BE2C (cell line): Measurements from ENCODE around the gene NPM1.

ENCODE experiments used
- DNase-seq: peaks from one replicate; pipeline ENCODE4 v3.0.0-alpha.2; 2020
- H3K27me3 ChIP-seq: fragments of 250-450 bp; sonication (Bioruptor Pico); 2 replicates; pipeline ENCODE4 v1.5.1; 2020; ENCODE audit warnings: mild to moderate bottlenecking
- H3K36me3 ChIP-seq: fragments of 250-450 bp; sonication (Bioruptor Pico); 2 replicates; pipeline ENCODE4 v1.5.1; 2020; ENCODE audit warnings: mild to moderate bottlenecking
- H3K4me1 ChIP-seq: fragments of 250-450 bp; sonication (Bioruptor Pico); 2 replicates; pipeline ENCODE4 v1.5.1; 2020
- H3K4me3 ChIP-seq: 2 replicates; pipeline ENCODE4 v1.5.1; 2011; ENCODE audit warnings: low read depth, low read length
- H3K9me3 ChIP-seq: fragments of 250-450 bp; sonication (Bioruptor Pico); 2 replicates; pipeline ENCODE4 v1.5.1; 2020
- TF ChIP-seq, protein P1 (sequence below): IDR thresholded peaks from 2 replicates; pipeline ENCODE4 v1.5.1; 2012; ENCODE audit warnings: mild to moderate bottlenecking, low read depth, low read length

The NPM1 gene

DNA sequence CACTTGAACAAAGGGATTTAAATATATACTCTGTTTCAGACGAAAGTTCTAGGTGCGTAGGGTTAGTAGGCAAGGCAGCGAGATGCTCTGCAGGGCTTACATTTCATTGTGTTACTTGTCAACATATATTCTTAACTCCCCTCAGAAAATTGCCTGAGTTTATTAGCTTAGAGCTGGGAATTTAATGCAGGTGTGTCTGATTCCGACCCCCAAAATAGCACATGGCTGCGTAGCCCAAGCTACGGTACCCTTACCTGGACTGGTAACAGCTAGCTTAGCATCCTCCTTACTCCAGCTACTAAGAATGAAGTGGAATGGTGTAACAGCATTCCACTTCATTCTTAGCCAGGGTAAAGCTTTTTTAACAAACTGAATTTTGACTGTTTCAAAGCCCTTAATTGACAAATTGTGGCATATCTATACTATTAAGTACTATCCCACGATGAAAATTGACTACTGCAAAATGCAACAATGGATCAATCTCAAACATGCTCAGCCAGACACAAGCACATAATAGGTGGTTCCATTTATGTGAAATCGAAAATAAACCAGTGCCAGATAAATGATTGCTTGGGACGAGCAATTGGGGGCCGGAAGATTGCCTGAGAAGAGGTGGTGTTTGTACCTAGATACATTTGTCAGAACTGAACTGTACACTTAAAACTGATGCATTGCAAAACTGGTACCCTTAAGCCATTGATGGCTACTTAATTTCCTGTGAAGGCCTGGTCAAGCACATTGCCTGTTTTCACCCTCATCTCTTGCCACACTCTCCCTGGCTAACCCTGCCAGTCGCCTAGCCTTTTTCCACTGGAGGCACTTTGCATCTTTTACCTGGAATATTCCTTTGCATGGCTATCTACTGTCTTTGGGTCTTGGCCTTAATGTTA, 28.8 kb downstream of the NPM1 start:
- H3K36me3 ChIP-seq, result peaks cover 26% of the 10 kb centered on the region
- H3K9me3 ChIP-seq, result no peaks in the 10 kb centered on the region
- H3K4me3 ChIP-seq, result no peak overlapping the region
- H3K27me3 ChIP-seq, result peaks cover 25% of the 10 kb centered on the region
- peaks cover 17% of the 10 kb centered on the region for H3K4me1 ChIP-seq
- DNase-seq, result no peak
- TF ChIP-seq, protein P1, sequence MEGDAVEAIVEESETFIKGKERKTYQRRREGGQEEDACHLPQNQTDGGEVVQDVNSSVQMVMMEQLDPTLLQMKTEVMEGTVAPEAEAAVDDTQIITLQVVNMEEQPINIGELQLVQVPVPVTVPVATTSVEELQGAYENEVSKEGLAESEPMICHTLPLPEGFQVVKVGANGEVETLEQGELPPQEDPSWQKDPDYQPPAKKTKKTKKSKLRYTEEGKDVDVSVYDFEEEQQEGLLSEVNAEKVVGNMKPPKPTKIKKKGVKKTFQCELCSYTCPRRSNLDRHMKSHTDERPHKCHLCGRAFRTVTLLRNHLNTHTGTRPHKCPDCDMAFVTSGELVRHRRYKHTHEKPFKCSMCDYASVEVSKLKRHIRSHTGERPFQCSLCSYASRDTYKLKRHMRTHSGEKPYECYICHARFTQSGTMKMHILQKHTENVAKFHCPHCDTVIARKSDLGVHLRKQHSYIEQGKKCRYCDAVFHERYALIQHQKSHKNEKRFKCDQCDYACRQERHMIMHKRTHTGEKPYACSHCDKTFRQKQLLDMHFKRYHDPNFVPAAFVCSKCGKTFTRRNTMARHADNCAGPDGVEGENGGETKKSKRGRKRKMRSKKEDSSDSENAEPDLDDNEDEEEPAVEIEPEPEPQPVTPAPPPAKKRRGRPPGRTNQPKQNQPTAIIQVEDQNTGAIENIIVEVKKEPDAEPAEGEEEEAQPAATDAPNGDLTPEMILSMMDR, result no peak

DNA sequence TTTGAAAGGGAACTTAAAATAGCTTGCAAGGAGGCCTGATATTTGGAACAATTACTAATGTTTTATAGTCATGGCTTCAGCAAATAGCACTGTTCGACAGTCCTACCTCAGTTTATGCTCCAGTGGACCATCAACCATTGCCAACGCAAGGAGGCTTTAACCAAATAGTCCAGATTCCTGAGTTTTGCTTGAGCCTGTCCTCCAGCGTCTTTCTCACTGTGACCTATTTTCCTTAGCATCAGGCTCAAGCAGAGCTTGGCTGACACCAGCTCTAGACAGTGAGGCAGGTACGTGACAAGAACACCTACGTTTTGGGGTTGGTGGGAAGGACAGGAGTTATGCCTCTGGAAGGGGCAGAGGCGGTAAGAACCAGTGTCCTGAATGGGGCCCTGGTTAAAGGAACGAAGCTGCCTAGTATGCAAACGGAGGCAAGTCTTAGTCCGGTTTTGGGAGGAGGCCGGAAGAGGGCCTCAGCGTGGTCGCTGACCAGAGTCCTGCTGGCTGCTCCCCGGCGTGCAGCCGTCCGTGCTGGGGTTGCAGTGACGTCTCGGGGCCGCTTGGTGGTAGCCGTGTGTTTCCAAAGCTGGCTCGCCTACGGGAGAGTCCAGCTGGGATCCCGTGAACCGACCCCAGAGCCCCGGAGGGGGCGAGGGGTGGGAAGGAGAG, 30.8 kb downstream of the NPM1 start:
- Histone ChIP-seq H3K4me1 (peaks cover 21% of the 10 kb centered on the region), H3K4me3 (peak overlapping the region; percentile 48), H3K27me3 (peaks cover 27% of the 10 kb centered on the region), H3K36me3 (peaks cover 7% of the 10 kb centered on the region), H3K9me3 (no peaks in the 10 kb centered on the region)
- TF ChIP-seq, protein P1, result peak; percentile 82
- DNase-seq, result peak; percentile 83

DNA sequence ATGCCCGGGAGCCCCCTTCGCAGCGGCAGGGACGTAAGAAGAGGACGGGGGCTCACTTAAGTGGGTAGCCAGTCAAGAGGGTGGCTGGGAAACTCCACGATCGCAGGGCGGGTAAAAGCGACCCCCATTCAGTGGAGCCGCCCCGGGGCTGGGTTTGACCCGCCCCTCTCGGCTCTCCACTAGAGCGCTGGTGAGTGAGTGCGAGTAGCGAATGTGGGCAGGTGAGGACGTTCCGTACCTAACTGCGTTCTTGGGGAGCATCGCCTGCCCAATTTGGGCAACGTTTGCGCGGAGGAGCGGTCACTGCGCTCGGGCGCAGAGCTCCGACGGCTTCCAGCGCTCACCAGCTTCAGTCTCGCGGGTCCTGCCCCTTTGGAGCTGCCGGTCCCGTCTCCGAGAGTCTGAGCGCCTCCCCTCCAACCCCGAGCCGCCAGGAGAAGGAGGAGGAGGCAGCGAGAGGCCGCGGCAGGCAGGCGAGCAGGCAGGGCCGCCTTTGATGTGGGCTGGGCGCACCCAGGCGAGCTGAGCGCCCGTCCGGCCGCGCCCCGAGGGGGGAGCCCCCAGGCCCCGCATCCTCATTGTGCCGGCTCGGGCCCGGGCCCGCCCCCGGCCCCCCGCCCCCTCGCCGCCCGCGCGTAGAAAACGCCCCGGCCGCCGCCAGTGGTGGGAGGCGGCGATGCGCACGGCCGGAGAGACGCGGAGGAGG, 31.5 kb downstream of the NPM1 start, which contains the start of gene FGF18:
Gene FGF18, plus strand, starts transcription at position 666 of the 706 bp plus-strand sequence. CDS start 553 bp downstream, outside the sequence.
- peak; percentile 68 for DNase-seq
- H3K36me3 ChIP-seq, result peaks cover 3% of the 10 kb centered on the region; the same call in 1 of the 2 replicates
- H3K9me3 ChIP-seq, result no peaks in the 10 kb centered on the region
- H3K27me3 ChIP-seq, result peaks cover 27% of the 10 kb centered on the region
- TF ChIP-seq, protein P1, result no peak
- H3K4me3 ChIP-seq, result peak within 1 kb of the TSS; percentile 48
- H3K4me1 ChIP-seq, result peaks cover 21% of the 10 kb centered on the region

DNA sequence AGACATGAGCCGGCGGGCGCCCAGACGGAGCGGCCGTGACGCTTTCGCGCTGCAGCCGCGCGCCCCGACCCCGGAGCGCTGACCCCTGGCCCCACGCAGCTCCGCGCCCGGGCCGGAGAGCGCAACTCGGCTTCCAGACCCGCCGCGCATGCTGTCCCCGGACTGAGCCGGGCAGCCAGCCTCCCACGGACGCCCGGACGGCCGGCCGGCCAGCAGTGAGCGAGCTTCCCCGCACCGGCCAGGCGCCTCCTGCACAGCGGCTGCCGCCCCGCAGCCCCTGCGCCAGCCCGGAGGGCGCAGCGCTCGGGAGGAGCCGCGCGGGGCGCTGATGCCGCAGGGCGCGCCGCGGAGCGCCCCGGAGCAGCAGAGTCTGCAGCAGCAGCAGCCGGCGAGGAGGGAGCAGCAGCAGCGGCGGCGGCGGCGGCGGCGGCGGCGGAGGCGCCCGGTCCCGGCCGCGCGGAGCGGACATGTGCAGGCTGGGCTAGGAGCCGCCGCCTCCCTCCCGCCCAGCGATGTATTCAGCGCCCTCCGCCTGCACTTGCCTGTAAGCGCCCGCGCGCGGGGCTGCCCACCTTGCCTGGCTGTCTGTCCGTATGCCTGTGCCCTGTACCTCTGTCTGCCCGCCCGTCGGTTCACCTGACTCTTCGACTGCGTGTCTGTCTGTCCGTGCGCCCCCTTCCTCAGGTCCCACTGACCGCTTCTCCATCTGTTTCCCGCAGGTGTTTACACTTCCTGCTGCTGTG, 32.2 kb downstream of the NPM1 start:
- no peaks in the 10 kb centered on the region for H3K9me3 ChIP-seq
- DNase-seq, result peak; percentile 53
- H3K27me3 ChIP-seq, result peaks cover 27% of the 10 kb centered on the region
- no peak overlapping the region; the same call in 1 of the 2 replicates for H3K4me3 ChIP-seq
- H3K36me3 ChIP-seq, result no peaks in the 10 kb centered on the region
- TF ChIP-seq, protein P1, result no peak
- H3K4me1 ChIP-seq, result peaks cover 21% of the 10 kb centered on the region

DNA sequence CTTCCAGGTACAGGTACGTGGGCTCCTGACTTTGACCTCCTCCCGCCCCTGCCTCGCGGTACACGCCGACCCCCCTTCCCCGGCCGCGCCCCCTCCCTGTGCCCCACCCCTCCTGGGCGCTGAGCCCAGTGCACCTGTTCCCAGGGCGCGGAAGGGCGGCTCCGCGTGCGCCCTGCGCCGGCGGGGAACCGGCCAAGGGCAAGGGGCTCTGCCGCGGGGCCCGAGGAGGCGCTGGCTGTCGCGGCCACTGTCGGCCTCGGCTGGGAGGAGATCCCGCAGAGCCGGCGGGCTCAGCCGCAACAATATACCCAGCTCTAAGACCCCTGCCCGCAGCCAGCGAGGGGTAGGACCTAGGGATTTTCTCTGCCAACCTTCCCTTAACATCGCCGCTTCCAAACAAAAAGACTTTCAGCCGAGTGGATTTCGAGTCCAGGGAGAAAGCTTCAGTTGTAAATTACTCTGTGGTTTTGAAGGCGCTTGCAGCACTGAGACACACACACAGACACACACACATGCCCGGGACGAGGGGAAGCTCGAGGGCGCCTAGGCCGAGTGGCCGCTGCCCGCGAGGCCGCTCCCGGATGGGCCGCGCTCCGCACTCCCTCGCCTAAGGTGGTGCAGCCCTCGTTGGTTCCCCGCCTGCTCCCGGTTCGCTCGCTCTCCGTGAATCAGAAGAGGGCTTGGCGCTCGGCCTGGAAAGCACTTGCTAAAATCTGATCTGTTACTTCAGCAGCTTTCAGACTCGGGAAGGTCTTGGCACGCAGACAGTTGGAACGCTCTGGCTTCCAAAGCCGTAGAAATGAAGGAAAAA, 33.0 kb downstream of the NPM1 start:
- Histone ChIP-seq H3K4me3 (no peak overlapping the region; the same call in 1 of the 2 replicates), H3K27me3 (peaks cover 27% of the 10 kb centered on the region), H3K4me1 (peaks cover 21% of the 10 kb centered on the region), H3K9me3 (no peaks in the 10 kb centered on the region), H3K36me3 (no peaks in the 10 kb centered on the region)
- DNase-seq, result peak; percentile 58
- TF ChIP-seq, protein P1, result no peak
